HepG2 (cell line): ENCODE results near the gene KDM2B. TPM values are rescaled to one million over a fixed set of nuclear protein-coding genes. Genes with fewer than 3 reads are reported as not detected.

Source experiments
- FOSL1 ChIP-seq: sonication (generic); formaldehyde crosslinking; IDR thresholded peaks from 2 replicates; pipeline ENCODE4 v1.9.0; 2021; ENCODE audit warnings: missing genetic modification reagents, borderline replicate concordance
- MAFG ChIP-seq: sonication (generic); formaldehyde crosslinking; IDR thresholded peaks from 2 replicates; pipeline ENCODE4 v1.5.1; 2020; ENCODE audit warnings: mild to moderate bottlenecking, missing genetic modification reagents
- ZNF296 ChIP-seq: sonication (generic); formaldehyde crosslinking; conservative IDR thresholded peaks from 2 replicates; pipeline ENCODE4 v1.5.0; 2020; ENCODE audit warnings: mild to moderate bottlenecking, missing genetic modification reagents
- ZNF34 ChIP-seq: sonication (generic); formaldehyde crosslinking; IDR thresholded peaks from 2 replicates; pipeline ENCODE4 v1.4.0; 2020; ENCODE audit warnings: mild to moderate bottlenecking, missing genetic modification reagents, borderline replicate concordance
- polyA plus RNA-seq, 8 experiments: library from polyadenylated mRNA; depleted of rRNA in 3 of 8; stranded (reverse) in 7 of 8; unstranded in 1 of 8; fragments of >200 nt; fragmentation: Illumina TruSeq in 4 of 8; extraction: Trizol in 4 of 8; gene quantifications; 2 replicates each; pipeline versions ENCODE4 v1.2.1 to v1.2.3, GENCODE V29; 2011 to 2016; ENCODE audit warnings: low read depth in 4 of 8, missing spikeins in 1 of 8, mixed read lengths in 1 of 8; ENCODE audit not compliant: insufficient read depth in 1 of 8
- total RNA-seq, 5 experiments: library from RNA; depleted of rRNA; stranded (reverse); fragments of >200 nt; fragmentation: Illumina TruSeq; extraction: Trizol; gene quantifications; 2 replicates each; pipeline ENCODE4 v1.2.3, GENCODE V29; 2016; ENCODE audit warnings: low read depth in 1 of 5
- TF ChIP-seq, protein P1 (sequence below): sonication (generic); formaldehyde crosslinking; IDR thresholded peaks from 2 replicates; pipeline ENCODE4 v1.4.0; 2020; ENCODE audit warnings: mild to moderate bottlenecking, missing genetic modification reagents
- TF ChIP-seq, protein P2 (sequence below): sonication (generic); formaldehyde crosslinking; conservative IDR thresholded peaks from 2 replicates; pipeline ENCODE4 v1.8.0; 2022; ENCODE audit warnings: low read depth, missing genetic modification reagents
- TF ChIP-seq, protein P3 (sequence below): sonication (generic); formaldehyde crosslinking; IDR thresholded peaks from 2 replicates; pipeline ENCODE4 v1.5.0; 2020; ENCODE audit warnings: missing genetic modification reagents
- TF ChIP-seq, protein P4 (sequence below): sonication (generic); formaldehyde crosslinking; IDR thresholded peaks from 2 replicates; pipeline ENCODE4 v1.5.0; 2020; ENCODE audit warnings: missing genetic modification reagents
- TF ChIP-seq, protein P5 (sequence below): sonication (generic); formaldehyde crosslinking; IDR thresholded peaks from 2 replicates; pipeline ENCODE4 v1.4.0; 2020; ENCODE audit warnings: missing genetic modification reagents
- TF ChIP-seq, protein P6 (sequence below): sonication (generic); formaldehyde crosslinking; IDR thresholded peaks from 2 replicates; pipeline ENCODE4; 2020; ENCODE audit warnings: missing genetic modification reagents, mild to moderate bottlenecking, borderline replicate concordance

The KDM2B gene
- total and polyA plus RNA-seq, 2 of the 13 experiments (the other 11 are each of a cell fraction or from before 2014, with no cell fraction given): 17.5 to 26.1 TPM

DNA sequence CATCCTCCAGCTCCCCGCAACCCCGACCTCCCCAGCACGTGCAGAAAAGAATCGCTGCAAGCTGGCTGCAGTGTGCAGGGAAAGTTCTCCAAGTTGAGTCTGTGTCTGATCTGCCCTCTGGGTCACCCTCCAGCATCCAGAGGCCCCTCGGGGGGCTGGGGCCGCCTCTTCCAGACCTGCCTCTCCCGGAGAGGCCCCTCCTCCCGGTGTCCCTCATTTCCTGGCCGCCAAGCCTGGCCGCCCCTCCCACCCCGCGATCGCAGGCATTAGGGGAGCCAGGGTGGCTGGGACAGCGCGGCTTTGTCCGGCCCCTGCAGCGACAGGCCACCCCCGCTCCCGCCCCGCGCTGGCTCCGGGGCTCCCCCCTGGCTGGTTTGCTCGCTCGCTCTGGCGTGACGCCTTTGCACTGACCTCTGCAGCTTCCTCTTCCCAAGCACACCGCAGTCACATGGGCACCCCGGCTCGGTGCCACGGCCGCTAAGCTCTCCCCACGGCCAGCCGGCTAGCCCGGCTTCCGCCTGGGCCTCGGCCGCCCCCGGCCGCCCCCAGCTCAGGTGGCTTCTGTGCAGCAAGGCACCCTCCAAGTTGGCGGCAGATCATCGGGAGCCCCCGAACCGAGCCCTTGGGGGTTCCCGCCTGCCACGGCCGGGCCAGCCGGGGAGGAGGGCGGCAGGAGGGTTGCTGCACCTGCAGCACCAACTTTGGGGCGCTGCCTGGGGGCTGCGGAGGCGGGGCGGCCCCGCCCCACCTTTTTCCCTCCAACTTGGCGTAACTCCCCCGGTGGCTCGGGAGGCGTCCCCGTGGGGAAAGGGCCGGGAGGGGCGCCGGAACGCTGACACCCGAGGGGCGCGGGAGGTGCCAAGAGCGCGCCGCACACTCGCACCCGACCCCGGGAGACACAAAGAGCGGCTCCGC is 43.7 kb downstream of the KDM2B start (continued):
- TF ChIP-seq, protein P1, sequence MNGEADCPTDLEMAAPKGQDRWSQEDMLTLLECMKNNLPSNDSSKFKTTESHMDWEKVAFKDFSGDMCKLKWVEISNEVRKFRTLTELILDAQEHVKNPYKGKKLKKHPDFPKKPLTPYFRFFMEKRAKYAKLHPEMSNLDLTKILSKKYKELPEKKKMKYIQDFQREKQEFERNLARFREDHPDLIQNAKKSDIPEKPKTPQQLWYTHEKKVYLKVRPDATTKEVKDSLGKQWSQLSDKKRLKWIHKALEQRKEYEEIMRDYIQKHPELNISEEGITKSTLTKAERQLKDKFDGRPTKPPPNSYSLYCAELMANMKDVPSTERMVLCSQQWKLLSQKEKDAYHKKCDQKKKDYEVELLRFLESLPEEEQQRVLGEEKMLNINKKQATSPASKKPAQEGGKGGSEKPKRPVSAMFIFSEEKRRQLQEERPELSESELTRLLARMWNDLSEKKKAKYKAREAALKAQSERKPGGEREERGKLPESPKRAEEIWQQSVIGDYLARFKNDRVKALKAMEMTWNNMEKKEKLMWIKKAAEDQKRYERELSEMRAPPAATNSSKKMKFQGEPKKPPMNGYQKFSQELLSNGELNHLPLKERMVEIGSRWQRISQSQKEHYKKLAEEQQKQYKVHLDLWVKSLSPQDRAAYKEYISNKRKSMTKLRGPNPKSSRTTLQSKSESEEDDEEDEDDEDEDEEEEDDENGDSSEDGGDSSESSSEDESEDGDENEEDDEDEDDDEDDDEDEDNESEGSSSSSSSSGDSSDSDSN (CRISPR knock-in tag): peak; percentile 96
- TF ChIP-seq, protein P2, sequence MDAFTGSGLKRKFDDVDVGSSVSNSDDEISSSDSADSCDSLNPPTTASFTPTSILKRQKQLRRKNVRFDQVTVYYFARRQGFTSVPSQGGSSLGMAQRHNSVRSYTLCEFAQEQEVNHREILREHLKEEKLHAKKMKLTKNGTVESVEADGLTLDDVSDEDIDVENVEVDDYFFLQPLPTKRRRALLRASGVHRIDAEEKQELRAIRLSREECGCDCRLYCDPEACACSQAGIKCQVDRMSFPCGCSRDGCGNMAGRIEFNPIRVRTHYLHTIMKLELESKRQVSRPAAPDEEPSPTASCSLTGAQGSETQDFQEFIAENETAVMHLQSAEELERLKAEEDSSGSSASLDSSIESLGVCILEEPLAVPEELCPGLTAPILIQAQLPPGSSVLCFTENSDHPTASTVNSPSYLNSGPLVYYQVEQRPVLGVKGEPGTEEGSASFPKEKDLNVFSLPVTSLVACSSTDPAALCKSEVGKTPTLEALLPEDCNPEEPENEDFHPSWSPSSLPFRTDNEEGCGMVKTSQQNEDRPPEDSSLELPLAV (CRISPR knock-in tag): no peak
- TF ChIP-seq, protein P3, sequence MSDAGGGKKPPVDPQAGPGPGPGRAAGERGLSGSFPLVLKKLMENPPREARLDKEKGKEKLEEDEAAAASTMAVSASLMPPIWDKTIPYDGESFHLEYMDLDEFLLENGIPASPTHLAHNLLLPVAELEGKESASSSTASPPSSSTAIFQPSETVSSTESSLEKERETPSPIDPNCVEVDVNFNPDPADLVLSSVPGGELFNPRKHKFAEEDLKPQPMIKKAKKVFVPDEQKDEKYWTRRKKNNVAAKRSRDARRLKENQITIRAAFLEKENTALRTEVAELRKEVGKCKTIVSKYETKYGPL (CRISPR knock-in tag): peak; percentile 76
- 0 out of 2 replicates have a peak, but pooled peaks have one; percentile 78 for TF ChIP-seq ZNF296
- TF ChIP-seq, protein P4, sequence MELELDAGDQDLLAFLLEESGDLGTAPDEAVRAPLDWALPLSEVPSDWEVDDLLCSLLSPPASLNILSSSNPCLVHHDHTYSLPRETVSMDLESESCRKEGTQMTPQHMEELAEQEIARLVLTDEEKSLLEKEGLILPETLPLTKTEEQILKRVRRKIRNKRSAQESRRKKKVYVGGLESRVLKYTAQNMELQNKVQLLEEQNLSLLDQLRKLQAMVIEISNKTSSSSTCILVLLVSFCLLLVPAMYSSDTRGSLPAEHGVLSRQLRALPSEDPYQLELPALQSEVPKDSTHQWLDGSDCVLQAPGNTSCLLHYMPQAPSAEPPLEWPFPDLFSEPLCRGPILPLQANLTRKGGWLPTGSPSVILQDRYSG (CRISPR knock-in tag): peak; percentile 89; the same call in 1 of the 2 replicates
- TF ChIP-seq, protein P5, sequence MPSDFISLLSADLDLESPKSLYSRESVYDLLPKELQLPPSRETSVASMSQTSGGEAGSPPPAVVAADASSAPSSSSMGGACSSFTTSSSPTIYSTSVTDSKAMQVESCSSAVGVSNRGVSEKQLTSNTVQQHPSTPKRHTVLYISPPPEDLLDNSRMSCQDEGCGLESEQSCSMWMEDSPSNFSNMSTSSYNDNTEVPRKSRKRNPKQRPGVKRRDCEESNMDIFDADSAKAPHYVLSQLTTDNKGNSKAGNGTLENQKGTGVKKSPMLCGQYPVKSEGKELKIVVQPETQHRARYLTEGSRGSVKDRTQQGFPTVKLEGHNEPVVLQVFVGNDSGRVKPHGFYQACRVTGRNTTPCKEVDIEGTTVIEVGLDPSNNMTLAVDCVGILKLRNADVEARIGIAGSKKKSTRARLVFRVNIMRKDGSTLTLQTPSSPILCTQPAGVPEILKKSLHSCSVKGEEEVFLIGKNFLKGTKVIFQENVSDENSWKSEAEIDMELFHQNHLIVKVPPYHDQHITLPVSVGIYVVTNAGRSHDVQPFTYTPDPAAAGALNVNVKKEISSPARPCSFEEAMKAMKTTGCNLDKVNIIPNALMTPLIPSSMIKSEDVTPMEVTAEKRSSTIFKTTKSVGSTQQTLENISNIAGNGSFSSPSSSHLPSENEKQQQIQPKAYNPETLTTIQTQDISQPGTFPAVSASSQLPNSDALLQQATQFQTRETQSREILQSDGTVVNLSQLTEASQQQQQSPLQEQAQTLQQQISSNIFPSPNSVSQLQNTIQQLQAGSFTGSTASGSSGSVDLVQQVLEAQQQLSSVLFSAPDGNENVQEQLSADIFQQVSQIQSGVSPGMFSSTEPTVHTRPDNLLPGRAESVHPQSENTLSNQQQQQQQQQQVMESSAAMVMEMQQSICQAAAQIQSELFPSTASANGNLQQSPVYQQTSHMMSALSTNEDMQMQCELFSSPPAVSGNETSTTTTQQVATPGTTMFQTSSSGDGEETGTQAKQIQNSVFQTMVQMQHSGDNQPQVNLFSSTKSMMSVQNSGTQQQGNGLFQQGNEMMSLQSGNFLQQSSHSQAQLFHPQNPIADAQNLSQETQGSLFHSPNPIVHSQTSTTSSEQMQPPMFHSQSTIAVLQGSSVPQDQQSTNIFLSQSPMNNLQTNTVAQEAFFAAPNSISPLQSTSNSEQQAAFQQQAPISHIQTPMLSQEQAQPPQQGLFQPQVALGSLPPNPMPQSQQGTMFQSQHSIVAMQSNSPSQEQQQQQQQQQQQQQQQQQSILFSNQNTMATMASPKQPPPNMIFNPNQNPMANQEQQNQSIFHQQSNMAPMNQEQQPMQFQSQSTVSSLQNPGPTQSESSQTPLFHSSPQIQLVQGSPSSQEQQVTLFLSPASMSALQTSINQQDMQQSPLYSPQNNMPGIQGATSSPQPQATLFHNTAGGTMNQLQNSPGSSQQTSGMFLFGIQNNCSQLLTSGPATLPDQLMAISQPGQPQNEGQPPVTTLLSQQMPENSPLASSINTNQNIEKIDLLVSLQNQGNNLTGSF (CRISPR knock-in tag): peak; percentile 94
- peak; percentile 9; the same call in 1 of the 2 replicates for TF ChIP-seq FOSL1 (CRISPR knock-in tag)
- peak; percentile 70; the same call in 1 of the 2 replicates for TF ChIP-seq ZNF34 (CRISPR knock-in tag)
- TF ChIP-seq, protein P6, sequence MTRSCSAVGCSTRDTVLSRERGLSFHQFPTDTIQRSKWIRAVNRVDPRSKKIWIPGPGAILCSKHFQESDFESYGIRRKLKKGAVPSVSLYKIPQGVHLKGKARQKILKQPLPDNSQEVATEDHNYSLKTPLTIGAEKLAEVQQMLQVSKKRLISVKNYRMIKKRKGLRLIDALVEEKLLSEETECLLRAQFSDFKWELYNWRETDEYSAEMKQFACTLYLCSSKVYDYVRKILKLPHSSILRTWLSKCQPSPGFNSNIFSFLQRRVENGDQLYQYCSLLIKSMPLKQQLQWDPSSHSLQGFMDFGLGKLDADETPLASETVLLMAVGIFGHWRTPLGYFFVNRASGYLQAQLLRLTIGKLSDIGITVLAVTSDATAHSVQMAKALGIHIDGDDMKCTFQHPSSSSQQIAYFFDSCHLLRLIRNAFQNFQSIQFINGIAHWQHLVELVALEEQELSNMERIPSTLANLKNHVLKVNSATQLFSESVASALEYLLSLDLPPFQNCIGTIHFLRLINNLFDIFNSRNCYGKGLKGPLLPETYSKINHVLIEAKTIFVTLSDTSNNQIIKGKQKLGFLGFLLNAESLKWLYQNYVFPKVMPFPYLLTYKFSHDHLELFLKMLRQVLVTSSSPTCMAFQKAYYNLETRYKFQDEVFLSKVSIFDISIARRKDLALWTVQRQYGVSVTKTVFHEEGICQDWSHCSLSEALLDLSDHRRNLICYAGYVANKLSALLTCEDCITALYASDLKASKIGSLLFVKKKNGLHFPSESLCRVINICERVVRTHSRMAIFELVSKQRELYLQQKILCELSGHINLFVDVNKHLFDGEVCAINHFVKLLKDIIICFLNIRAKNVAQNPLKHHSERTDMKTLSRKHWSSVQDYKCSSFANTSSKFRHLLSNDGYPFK: peak; percentile 78; the same call in 1 of the 2 replicates
- no peak for TF ChIP-seq MAFG (CRISPR knock-in tag)
